Activated CD4-positive, alpha-beta T cell treated with anti-CD3 and anti-CD28 coated beads for 1 hour (primary cell): ENCODE data around the gene NAXD.
"Not testable (repeated sequence)": the region's sequence is repeated elsewhere in the genome, so short reads cannot be mapped to it uniquely, and the experiment has no call there.

Experiments
- DNase-seq: peaks from one replicate; pipeline ENCODE4 v3.0.0-alpha.2; 2020

Gene NAXD

DNA sequence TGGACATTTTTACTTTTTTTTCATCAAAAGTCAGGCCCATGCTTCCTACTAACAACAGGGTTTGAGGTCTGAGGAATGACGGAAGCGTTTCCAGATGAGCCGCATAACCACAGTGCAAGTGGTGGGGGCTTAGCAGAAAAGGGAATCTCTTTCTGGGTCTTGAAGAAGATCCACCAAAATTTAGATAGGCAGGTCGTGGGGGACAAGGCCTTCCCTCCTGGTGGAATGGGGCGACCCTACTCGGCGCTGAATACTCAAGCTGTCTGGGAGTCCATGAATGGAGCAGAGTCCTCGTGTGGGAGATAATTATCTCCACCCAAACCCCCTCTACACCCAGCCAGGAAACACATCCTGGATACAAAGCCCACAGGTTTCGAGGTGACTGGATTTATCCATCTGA is 53.7 kb downstream of the NAXD start:
- DNase-seq = no peak

DNA sequence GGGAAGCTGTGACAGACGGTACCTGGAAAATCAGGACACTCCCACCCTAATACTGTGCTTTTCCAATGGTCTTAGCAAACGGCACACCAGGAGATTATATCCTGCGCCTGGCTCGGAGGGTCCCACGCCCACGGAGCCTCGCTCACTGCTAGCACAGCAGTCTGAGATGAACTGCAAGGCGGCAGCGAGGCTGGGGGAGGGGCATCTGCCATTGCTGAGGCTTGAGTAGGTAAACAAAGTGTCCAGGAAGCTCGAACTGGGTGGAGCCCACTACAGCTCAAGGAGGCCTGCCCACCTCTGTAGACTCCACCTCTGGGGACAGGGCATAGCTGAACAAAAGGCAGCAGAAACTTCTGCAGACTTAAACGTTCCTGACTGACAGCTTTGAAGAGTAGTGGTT is 54.5 kb downstream of the NAXD start:
- DNase-seq = not testable (repeated sequence)

DNA sequence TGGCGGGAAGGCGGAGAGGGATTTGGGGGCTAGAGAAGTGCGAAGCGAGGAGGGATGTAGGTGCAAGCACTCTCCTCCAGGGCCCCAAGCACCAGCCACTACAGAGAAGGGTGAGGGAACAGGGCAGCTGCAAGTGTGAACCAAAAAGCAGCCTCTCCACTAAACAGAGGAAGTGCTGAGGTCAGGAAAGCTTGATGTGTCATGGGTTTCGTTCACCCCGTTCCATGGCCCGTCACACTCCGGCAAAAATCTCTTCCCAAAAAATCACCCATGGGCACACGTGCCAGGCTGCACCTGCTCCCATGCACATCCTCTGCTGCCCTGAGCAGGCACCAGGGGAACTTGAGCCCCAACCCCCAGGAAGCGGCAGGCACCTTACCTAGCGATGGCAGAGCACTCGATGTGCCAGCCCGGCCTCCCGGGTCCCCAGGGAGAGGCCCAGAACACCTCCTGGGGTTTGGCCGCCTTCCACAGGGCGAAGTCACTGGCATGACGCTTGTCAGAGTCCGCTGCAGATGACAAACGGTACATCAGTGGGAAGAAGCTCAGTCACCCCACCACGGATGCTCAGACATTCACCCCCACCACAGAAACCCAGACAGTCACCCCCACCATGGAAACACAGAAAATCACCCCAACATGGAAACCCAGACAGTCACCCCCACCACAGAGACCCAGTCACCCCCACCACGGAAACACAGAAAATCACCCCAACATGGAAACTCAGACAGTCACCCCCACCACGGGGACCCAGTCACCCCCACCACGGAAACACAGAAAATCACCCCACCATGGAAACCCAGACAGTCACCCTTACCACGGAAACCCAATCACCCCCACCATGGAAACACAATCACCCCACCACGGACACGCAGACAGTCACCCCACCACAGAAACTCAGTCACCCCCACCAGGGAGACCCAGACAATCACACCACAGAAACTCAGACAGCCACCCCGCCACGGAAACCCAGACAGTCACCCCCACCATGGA is 61.5 kb downstream of the NAXD start:
- DNase-seq = no peak

DNA sequence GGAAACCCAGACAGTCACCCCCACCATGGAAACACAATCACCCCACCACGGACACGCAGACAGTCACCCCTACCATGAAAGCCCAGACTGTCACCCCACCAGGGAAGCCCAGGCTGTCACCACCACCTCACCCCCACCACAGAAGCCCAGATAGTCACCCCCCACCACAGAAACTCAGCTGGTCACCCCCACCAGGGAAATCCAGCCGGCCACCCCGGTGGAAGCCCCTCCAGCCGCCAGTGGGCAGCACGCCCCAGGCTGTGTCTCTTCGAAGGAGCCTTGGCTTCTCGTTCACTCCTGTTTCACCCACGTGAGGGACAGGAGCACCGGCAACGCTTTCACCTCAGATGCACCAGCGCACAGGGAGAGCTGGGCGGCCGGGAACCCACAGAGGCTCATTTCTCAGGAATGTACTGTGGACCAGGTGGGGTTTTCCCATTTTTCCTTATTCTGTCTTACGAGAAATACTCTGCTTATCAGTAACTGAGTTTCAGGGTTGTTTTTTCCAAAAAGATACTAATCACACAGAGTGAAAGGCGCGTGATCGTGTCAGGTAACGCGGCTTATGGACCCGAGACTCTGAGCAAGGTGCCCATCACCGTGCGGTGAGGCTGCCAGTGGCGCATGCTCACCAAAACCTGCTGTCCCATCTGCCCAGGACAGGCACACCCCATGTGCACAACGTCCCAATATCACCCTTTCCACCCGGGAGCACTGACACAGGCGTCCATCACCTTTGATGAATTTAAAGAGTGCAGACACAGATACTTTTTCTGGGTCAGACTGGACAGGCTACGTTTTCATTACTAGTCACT is 62.6 kb downstream of the NAXD start:
- DNase-seq = no peak

DNA sequence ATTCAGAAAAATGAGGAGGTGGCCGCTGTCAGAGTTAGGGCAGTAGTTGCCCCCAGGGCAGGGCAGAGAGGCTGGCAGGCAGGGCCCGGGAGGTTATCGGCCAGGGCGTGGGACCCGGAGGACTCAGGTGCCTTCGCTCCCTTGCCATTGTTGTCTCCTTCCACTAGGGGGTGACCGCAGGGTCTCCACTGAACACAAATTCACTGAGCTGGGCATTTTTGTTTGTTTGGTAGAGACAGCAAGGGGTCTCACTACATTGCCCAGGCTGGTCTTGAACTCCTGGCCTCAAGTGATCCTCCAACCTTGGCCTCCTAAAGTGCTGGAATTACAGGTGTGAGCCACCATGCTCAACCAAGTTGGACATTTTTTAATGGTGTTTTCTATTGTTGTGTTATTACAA is 65.5 kb downstream of the NAXD start:
- no peak for DNase-seq

DNA sequence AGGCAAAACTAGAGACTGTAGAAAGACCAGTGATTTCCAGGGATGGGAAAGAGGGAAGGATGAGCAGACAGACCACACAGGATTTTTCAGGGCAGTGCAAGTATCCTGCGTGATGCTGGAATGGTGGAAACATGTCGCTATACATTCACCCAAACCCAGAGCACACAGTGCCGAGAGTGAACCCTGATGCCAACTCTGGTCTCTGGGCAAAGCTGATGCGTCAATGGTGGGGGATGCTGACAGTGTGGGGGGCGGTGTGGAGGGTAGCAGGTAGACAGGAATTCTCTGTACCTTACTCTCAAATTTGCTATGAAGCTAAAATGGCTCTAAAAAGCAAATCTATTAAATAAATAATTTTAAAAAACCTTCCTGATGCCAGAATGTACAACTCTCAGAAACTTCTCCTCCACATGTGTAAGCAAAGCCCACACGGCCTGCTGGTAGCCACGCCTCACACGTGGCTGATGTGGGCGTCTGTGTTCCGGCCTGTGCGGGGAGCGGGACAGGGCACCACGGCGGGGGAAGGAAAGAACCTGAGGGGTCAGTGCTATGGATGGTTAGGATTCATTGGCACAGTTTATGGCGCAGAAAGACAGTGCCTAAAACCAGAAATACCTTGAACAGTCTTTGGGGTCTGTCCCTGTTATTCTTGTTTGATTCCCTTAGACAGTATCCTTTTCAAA is 66.7 kb downstream of the NAXD start:
- DNase-seq = no peak

DNA sequence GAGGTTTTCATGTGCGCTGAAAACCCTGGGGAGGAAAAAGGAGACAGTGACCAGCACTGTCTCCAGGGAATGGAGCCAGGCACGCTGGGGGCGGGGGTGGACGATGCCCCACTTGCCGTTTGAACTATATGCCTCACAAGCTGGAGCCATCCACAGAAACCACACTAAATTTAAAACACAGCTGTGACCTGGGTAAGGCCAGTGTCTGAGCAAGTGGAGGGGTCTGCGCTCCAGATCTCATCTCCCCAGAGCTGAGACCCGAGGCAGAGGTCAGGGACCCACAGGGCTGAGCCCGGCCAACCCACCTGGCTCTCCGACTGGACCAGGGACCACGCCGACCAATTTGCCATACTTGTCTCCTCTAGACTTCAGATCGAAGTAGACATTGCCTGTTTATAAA is 67.4 kb downstream of the NAXD start:
- DNase-seq = no peak

DNA sequence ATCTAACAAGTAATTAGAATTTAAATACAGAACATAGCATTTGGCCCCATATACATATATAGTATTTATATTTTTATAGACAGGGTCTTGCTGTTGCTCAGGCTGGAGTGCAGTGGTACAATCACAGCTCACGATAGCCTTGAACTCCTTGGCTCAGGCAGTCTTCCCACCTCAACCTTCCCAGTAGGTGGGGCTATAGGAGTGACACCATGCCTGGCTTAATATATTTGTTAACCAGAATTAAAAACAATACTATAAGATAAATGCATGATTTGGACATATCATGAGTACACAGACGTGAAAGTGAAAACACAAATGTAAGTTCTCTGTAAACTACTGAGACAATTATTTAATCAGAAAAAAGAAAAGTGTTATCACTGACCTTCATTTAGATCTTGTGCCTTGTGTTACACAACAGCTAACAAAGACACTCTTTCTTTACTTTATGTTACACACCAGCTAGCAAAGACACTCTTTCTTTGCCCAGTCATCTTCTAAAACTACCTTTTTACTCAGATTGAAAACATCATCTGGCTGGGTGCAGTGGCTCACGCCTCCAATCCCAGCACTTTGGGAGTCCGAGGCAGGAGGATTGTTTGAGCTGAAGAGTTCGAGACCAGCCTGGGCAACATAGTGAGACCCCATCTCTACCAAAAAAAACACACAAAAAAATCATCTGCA is 68.0 kb downstream of the NAXD start:
- DNase-seq = no peak

DNA sequence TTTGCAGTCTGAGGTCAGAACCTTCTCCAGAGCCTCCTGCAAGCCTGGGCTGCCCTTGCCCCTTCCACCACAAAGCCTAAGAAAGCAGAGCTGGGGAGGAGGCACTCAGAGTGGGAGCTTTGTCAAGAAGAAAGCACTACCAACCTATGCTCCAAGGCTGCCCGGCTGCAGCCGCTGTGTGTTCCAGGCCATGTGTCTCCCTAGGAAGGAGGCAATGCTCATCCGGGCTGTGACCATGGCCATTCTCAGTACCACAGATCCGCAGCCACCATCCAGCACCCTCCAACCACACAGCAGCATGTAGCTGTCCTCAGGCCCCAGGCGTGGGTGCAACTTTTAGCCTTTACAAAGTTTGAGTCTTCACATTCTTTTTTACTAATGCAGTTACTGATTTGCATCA is 68.6 kb downstream of the NAXD start:
- no peak for DNase-seq

DNA sequence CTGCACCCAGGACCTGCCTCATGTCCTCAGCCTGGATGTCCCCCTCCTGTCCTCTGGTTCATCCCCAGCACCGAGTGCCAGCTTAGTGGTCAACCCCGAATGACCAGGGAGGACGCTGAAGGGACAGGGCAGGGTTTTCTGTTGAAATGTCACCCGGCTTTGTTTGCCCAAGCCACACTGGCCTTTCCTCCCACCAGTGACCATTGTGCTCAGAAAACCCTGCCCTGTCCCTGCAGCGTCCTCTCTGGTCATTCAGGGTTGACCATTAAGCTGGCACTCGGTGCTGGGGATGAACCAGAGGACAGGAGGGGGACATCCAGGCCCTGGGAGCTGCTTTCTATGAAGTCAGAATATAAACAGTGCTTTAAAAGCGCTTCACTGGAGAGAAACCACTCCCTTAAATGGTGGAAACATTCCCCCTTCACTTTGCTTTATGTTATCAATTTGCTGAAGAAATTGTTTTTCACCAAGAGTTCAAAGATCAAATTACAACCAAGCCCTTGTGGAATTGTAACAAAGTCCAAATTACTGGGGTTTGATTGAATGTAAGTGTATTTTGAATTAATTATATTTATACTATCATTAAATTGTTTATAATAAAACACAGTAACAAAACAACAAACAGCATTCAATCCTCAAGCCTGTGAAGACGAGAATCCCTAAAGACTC is 69.2 kb downstream of the NAXD start:
- DNase-seq = no peak

DNA sequence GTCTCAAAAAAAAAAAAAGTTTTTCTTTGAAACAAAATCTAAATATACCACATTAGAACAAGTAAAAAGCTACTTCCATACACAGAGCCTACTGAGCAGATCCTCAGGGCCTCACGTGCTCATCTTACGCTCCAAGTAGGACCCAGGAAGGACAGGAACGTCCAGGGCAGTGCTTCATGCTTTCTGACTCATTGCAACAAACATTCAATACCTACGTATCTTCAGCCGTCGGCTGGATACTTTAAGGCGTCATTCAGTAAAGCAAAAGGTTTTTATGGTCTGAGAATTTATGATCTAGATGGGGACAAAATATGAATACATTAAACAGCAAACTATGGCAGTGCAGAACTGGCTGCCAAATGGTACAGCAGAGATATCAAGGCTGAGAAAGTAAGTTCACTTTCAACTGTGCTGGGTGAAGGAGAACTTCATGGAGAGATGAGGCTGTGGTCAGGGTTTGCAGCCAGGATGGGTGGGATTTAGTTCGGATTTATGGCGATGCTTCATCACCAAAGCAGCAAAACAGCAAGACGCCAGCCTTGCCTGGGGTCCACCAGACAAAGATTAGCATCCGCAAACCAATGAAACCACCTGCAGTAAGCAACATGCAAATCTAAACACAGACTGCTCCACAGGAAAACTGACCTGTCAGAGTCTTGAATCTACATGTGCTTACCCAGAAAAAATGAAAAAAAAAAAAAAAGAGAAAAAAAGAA is 70.1 kb downstream of the NAXD start:
- DNase-seq = no peak

DNA sequence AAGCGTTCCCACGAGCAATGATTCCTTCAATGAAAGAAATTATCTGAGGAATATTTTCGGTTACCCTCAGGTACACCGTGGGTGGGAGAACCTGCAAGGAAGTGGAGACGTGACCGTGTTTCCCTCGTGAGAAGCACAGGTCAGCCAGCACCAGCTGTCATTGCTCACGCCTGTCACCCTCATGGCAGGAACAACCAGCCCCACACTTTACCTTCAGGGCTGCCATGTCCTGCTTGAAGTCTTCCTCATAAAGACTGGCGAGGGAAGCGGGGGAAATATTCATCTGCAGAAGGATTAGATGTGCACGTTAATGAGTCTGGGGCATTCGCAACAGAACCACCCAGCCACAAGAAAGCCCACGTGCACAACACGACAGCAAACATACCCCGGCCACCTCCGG is 72.4 kb downstream of the NAXD start:
- DNase-seq = no peak

DNA sequence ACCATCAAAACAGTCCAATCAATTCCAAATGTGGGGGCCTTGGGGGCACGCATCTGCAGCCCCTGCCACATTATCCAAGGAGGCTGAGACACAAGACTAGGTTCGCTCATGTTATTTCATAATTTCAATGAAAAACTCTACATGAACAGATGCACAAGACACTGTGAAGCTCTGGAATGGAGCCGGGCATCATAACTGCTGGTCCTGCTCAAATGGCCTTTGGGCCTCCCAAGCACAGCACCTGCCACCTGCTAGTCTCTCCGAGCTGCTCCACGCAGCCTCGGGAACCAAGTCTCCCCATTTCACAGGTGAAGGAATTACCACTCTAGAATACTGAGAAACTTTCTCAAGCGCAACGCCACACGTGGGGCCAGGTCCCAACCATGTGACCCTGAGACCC is 73.7 kb downstream of the NAXD start:
- DNase-seq = no peak
